MM.1S (cell line): ENCODE measurements around the gene PLK5.
"Not testable (repeated sequence)": the region's sequence is repeated elsewhere in the genome, so short reads cannot be mapped to it uniquely, and the experiment has no call there.

ENCODE experiments used
- DNase-seq: peaks from one replicate; pipeline ENCODE4 v3.0.0-alpha.2; 2015
- H2AFZ ChIP-seq: fragments of 300-600 bp; sonication (generic); 2 replicates; pipeline ENCODE4 v1.6.0; 2016; ENCODE audit warnings: antibody characterized with exemption, low read length
- H3F3A ChIP-seq: fragments of 300-600 bp; sonication (generic); 2 replicates; pipeline ENCODE4 v1.6.1; 2016; ENCODE audit warnings: mild to moderate bottlenecking, antibody characterized with exemption, low read length, moderate library complexity, mixed read lengths; ENCODE audit not compliant: insufficient read depth
- H3K27ac ChIP-seq: fragments of 300-600 bp; sonication (generic); 2 replicates; pipeline ENCODE4 v1.5.1; 2016; ENCODE audit warnings: mild to moderate bottlenecking, low read length
- H3K27me3 ChIP-seq: fragments of 300-600 bp; sonication (generic); replicated peaks from 2 replicates; pipeline ENCODE4 v1.6.0; 2016; ENCODE audit warnings: low read length; ENCODE audit not compliant: insufficient read depth
- H3K36me3 ChIP-seq: fragments of 300-600 bp; sonication (generic); replicated peaks from 2 replicates; pipeline ENCODE4 v1.6.1; 2016; ENCODE audit warnings: mild to moderate bottlenecking, low read length, mixed read lengths; ENCODE audit not compliant: insufficient read depth
- H3K4me1 ChIP-seq: fragments of 300-600 bp; sonication (generic); 2 replicates; pipeline ENCODE4 v1.6.1; 2016; ENCODE audit warnings: low read length, mixed read lengths
- H3K4me2 ChIP-seq: fragments of 300-600 bp; sonication (generic); 2 replicates; pipeline ENCODE4 v1.6.0; 2016; ENCODE audit warnings: low read depth, low read length
- H3K4me3 ChIP-seq: fragments of 300-600 bp; sonication (generic); 2 replicates; pipeline ENCODE4 v1.5.1; 2016; ENCODE audit warnings: low read length, mixed read lengths
- H3K79me2 ChIP-seq: fragments of 300-600 bp; sonication (generic); 2 replicates; pipeline ENCODE4 v1.6.1; 2016; ENCODE audit warnings: mixed run types, low read length, mixed read lengths
- H3K9ac ChIP-seq: fragments of 300-600 bp; sonication (generic); 2 replicates; pipeline ENCODE4 v1.6.1; 2016; ENCODE audit warnings: low read length, mixed read lengths
- H3K9me2 ChIP-seq: fragments of 300-600 bp; sonication (generic); replicated peaks from 2 replicates; pipeline ENCODE4 v1.6.1; 2016; ENCODE audit warnings: mild to moderate bottlenecking, low read length, mixed read lengths; ENCODE audit not compliant: insufficient read depth
- H3K9me3 ChIP-seq: fragments of 300-600 bp; sonication (generic); replicated peaks from 2 replicates; pipeline ENCODE4 v1.6.1; 2016; ENCODE audit warnings: mild to moderate bottlenecking, low read length, mixed read lengths; ENCODE audit not compliant: insufficient read depth
- H4K20me1 ChIP-seq: fragments of 300-600 bp; sonication (generic); 2 replicates; pipeline ENCODE4 v1.6.1; 2016; ENCODE audit warnings: mild to moderate bottlenecking, low read length, moderate library complexity, mixed read lengths; ENCODE audit not compliant: insufficient read depth
- CTCF ChIP-seq: fragments of 300-600 bp; sonication (generic); IDR thresholded peaks from 2 replicates; pipeline ENCODE4 v1.5.1; 2016; ENCODE audit warnings: antibody characterized with exemption, low read length, mixed read lengths
- EZH2 ChIP-seq: fragments of 300-600 bp; sonication (generic); optimal IDR thresholded peaks from 2 replicates; pipeline ENCODE3; 2017; ENCODE audit warnings: low read depth, mild to moderate bottlenecking, antibody characterized with exemption, low read length, mixed read lengths
- EZH2phosphoT487 ChIP-seq: fragments of 300-600 bp; sonication (generic); IDR thresholded peaks from 2 replicates; pipeline ENCODE4 v1.6.1; 2018; ENCODE audit warnings: antibody characterized with exemption, low read length

PLK5 gene

GRCh38 chr19:1523412-1524286, at the start of gene PLK5:
Gene PLK5, plus strand, starts transcription at chr19:1524077. Its CDS starts 2,920 bp downstream, at chr19:1526997.
- Histone ChIP-seq H3K36me3 (no peaks in the 10 kb centered on the region), H3K27ac (no peak within 1 kb of the TSS), H3K9me3 (no peaks in the 10 kb centered on the region), H3K79me2 (no peaks in the 10 kb centered on the region), H3F3A (no peaks in the 10 kb centered on the region), H3K4me1 (peaks cover 8% of the 10 kb centered on the region; the same call in 1 of the 2 replicates), H3K4me3 (no peak within 1 kb of the TSS), H2AFZ (no peak within 1 kb of the TSS), H3K27me3 (peaks cover 86% of the 10 kb centered on the region), H3K4me2 (no peak within 1 kb of the TSS), H3K9me2 (no peaks in the 10 kb centered on the region), H4K20me1 (no peaks in the 10 kb centered on the region), H3K9ac (no peak within 1 kb of the TSS)
- no peak for DNase-seq
- no peak for TF ChIP-seq EZH2
- TF ChIP-seq EZH2phosphoT487: no peak
- no peak for TF ChIP-seq CTCF

GRCh38 chr19:1474765-1475351, 49.0 kb upstream of the PLK5 start:
- peaks cover 40% of the 10 kb centered on the region for H3K79me2 ChIP-seq
- TF ChIP-seq EZH2: no peak
- no peak for TF ChIP-seq EZH2phosphoT487
- no peak for TF ChIP-seq CTCF
- H3K4me1 ChIP-seq: peaks cover 14% of the 10 kb centered on the region; the same call in 1 of the 2 replicates
- no peak overlapping the region for H2AFZ ChIP-seq
- H3K4me2 ChIP-seq: no peak overlapping the region
- H3F3A ChIP-seq: peaks cover 9% of the 10 kb centered on the region; the same call in 1 of the 2 replicates
- no peaks in the 10 kb centered on the region for H3K36me3 ChIP-seq
- H3K4me3 ChIP-seq: no peak overlapping the region
- no peaks in the 10 kb centered on the region for H3K9me2 ChIP-seq
- peaks cover 14% of the 10 kb centered on the region for H4K20me1 ChIP-seq
- no peaks in the 10 kb centered on the region for H3K9me3 ChIP-seq
- H3K9ac ChIP-seq: no peak overlapping the region
- H3K27ac ChIP-seq: no peak overlapping the region
- DNase-seq: no peak
- peaks cover 24% of the 10 kb centered on the region for H3K27me3 ChIP-seq

- H3K27ac ChIP-seq: no peak overlapping the region
- peaks cover 9% of the 10 kb centered on the region; the same call in 1 of the 2 replicates for H3F3A ChIP-seq
- no peaks in the 10 kb centered on the region for H3K36me3 ChIP-seq
- no peaks in the 10 kb centered on the region for H3K9me3 ChIP-seq
- H3K9ac ChIP-seq: no peak overlapping the region
- H3K4me2 ChIP-seq: no peak overlapping the region
- peaks cover 40% of the 10 kb centered on the region for H3K79me2 ChIP-seq
- no peaks in the 10 kb centered on the region for H3K9me2 ChIP-seq
- DNase-seq: no peak
- no peak overlapping the region for H2AFZ ChIP-seq
- H3K4me1 ChIP-seq: peaks cover 4% of the 10 kb centered on the region; the same call in 1 of the 2 replicates
- H4K20me1 ChIP-seq: peaks cover 13% of the 10 kb centered on the region
- H3K4me3 ChIP-seq: no peak overlapping the region
- H3K27me3 ChIP-seq: peaks cover 20% of the 10 kb centered on the region
- TF ChIP-seq EZH2 (no peak), CTCF (no peak), EZH2phosphoT487 (no peak)
These were observed 48.0 kb upstream of the PLK5 start for GRCh38 chr19:1475751-1476437.

GRCh38 chr19:1477056-1477455, 46.8 kb upstream of the PLK5 start:
- H3K27ac ChIP-seq, DNase-seq, H3K9ac ChIP-seq, H3K4me3 ChIP-seq, H2AFZ ChIP-seq, H3K9me2 ChIP-seq, H3F3A ChIP-seq, H3K4me1 ChIP-seq, H3K9me3 ChIP-seq, H3K4me2 ChIP-seq, H3K36me3 ChIP-seq, H4K20me1 ChIP-seq: not testable (repeated sequence)
- Histone ChIP-seq H3K27me3 (peaks cover 12% of the 10 kb centered on the region; the same call in 1 of the 2 replicates), H3K79me2 (peaks cover 40% of the 10 kb centered on the region)
